ENCODE measurements around the gene LSMEM2. TPM values are rescaled to one million over a fixed set of nuclear protein-coding genes. Genes with fewer than 3 reads are reported as not detected.

The LSMEM2 gene
- total RNA-seq, 3 donors from 2014 or later (not counting 1 experiment from before 2014, with no cell fraction given) = not detected

- DNase-seq = no peak
- Mint-ChIP-seq H3K4me3 (peak overlapping the region; percentile 72), H3K9me3 (no peaks in the 10 kb centered on the region), H3K27me3 (ENCODE audit: low read depth in 2 of 2) (no peaks in the 10 kb centered on the region), H3K36me3 (no peaks in the 10 kb centered on the region), H3K27ac (peak overlapping the region; percentile 38 to 76), H3K4me1 (peaks cover 22 to 34% of the 10 kb centered on the region in 2 donors)
- H3K27ac ChIP-seq (ENCODE audit: low read length) = peak overlapping the region; percentile 14
- TF ChIP-seq, protein P1, sequence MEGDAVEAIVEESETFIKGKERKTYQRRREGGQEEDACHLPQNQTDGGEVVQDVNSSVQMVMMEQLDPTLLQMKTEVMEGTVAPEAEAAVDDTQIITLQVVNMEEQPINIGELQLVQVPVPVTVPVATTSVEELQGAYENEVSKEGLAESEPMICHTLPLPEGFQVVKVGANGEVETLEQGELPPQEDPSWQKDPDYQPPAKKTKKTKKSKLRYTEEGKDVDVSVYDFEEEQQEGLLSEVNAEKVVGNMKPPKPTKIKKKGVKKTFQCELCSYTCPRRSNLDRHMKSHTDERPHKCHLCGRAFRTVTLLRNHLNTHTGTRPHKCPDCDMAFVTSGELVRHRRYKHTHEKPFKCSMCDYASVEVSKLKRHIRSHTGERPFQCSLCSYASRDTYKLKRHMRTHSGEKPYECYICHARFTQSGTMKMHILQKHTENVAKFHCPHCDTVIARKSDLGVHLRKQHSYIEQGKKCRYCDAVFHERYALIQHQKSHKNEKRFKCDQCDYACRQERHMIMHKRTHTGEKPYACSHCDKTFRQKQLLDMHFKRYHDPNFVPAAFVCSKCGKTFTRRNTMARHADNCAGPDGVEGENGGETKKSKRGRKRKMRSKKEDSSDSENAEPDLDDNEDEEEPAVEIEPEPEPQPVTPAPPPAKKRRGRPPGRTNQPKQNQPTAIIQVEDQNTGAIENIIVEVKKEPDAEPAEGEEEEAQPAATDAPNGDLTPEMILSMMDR (IDR thresholded peaks at IDR 0.05) = no peak
- H3K4me3 ChIP-seq (ENCODE audit: low read length) = no peak overlapping the region
- no peaks in the 10 kb centered on the region for H3K9me3 ChIP-seq (ENCODE audit: control insufficient read depth, insufficient read depth, low read length)
- no peaks in the 10 kb centered on the region for H3K27me3 ChIP-seq (ENCODE audit: control insufficient read depth, insufficient read depth, low read length)
- WGBS (ENCODE audit: insufficient coverage) = 59% methylated on average over 10 of the region's 10 CpGs
- H3K36me3 ChIP-seq (ENCODE audit: control insufficient read depth, insufficient read depth, low read length) = no peaks in the 10 kb centered on the region
- ATAC-seq = no peak
- intact Hi-C loops (cut with micrococcal nuclease) = no loop called here
- H3K4me1 ChIP-seq (ENCODE audit: control insufficient read depth, insufficient read depth, low read length) = peaks cover 67% of the 10 kb centered on the region
Observed at GRCh38 chr3:50318615-50319014, 39.7 kb downstream of the LSMEM2 start.

DNA sequence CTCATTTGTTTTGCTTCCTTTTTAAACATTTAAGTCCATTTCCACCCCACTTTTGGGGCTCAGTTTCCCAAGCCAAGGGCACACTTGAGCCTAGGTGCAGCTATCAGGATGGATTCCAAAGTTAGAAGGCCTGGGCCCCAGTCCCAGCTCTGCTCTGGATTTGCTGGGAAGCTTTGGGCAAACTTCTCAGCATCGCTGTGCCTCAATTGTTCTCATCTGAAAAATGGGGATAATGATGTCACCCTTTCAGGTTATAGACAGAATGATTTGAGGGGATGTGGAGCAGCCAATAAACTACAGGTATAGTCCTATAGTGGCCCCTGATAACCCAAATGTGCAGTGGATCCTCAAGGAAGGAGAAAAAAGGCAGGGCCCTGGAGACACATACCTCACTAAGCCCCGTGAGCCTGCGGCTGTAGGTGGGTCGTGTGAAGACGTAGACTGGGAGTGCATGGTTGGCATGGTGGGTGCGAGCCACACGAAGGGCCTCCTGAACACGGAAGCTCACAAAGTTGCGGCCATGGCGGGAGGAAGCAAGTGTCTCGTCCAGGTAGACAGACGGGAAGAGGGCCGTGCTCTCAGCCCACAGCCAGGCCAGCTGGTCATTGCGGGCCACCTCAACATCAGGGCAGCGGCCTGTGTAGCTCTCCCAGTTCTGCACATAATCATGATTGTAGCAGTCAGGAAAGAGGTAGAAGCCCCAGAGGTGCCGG lies 40.5 kb downstream of the LSMEM2 start:
- no peaks in the 10 kb centered on the region for H3K9me3 ChIP-seq (ENCODE audit: control insufficient read depth, insufficient read depth, low read length)
- no peak for DNase-seq
- TF ChIP-seq, protein P1 (IDR thresholded peaks at IDR 0.05) = no peak
- H3K27me3 Mint-ChIP-seq (ENCODE audit: low read depth in 2 of 2) = no peaks in the 10 kb centered on the region
- H3K4me3 Mint-ChIP-seq = peak overlapping the region; percentile 71
- no peaks in the 10 kb centered on the region for H3K36me3 ChIP-seq (ENCODE audit: control insufficient read depth, insufficient read depth, low read length)
- H3K27ac ChIP-seq (ENCODE audit: low read length) = peak overlapping the region; percentile 14
- H3K4me3 ChIP-seq (ENCODE audit: low read length) = no peak overlapping the region
- H3K27ac Mint-ChIP-seq = peak overlapping the region; percentile 38 to 76
- intact Hi-C loops (cut with micrococcal nuclease) = no loop called here
- WGBS (ENCODE audit: insufficient coverage) = 97% methylated on average over 16 of the region's 16 CpGs
- no peak for ATAC-seq
- no peaks in the 10 kb centered on the region for H3K36me3 Mint-ChIP-seq
- H3K27me3 ChIP-seq (ENCODE audit: control insufficient read depth, insufficient read depth, low read length) = no peaks in the 10 kb centered on the region
- H3K9me3 Mint-ChIP-seq = no peaks in the 10 kb centered on the region
- peaks cover 22 to 39% of the 10 kb centered on the region in 2 donors for H3K4me1 Mint-ChIP-seq
- H3K4me1 ChIP-seq (ENCODE audit: control insufficient read depth, insufficient read depth, low read length) = peaks cover 67% of the 10 kb centered on the region

DNA sequence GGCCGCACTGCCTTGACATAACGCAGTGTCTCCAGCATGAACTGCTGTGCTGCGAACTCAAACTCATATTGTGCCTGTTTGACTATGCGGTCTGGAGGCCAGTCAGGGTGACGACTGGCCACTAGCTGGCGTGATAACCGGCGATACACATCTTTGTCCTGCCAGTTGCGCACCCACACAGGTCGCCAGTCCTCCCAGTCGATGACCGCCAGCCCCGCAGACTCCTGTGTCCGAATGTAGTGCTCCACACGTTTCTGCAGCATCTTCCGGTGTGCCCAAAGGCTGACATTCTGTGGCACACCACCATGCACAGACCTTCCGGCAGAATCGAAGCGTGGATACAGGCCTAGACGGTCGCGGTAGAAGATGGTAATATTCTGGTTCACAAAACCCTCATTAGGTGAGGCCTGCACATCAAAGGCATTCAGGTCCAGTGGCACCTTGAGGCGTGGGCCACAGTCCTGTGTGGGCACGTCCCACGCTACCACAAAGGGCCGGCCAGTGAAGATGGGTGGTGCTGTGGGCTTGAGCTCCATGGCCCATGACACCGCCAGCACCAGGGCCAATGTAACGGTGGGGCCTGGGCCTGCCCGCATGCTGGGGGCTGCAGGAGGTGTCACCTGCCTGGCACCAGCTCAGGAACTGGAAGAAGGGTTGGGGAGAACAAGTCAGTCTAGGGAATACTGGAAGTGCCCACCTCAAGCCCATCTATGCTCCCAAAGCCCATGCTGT lies 41.2 kb downstream of the LSMEM2 start:
- H3K9me3 Mint-ChIP-seq = no peaks in the 10 kb centered on the region
- peaks cover 67% of the 10 kb centered on the region for H3K4me1 ChIP-seq (ENCODE audit: control insufficient read depth, insufficient read depth, low read length)
- peak overlapping the region; percentile 66 for H3K4me3 ChIP-seq (ENCODE audit: low read length)
- peaks cover 22 to 47% of the 10 kb centered on the region in 2 donors for H3K4me1 Mint-ChIP-seq
- ATAC-seq (no peak), DNase-seq (no peak)
- no peak overlapping the region for H3K27ac ChIP-seq (ENCODE audit: low read length)
- no peaks in the 10 kb centered on the region for H3K36me3 Mint-ChIP-seq
- WGBS (ENCODE audit: insufficient coverage) = 93% methylated on average over 29 of the region's 29 CpGs
- no peaks in the 10 kb centered on the region for H3K27me3 Mint-ChIP-seq (ENCODE audit: low read depth in 2 of 2)
- H3K4me3 Mint-ChIP-seq = peak overlapping the region; percentile 93
- TF ChIP-seq, protein P1 (IDR thresholded peaks at IDR 0.05) = no peak
- H3K27ac Mint-ChIP-seq = peak overlapping the region; percentile 69 to 87
- intact Hi-C loops (cut with micrococcal nuclease) = loop anchor here (2.0 kb wide), 1 partner anchor 17 kb away; no protein-coding TSS in a partner anchor
- no peaks in the 10 kb centered on the region for H3K9me3 ChIP-seq (ENCODE audit: control insufficient read depth, insufficient read depth, low read length)
- no peaks in the 10 kb centered on the region for H3K27me3 ChIP-seq (ENCODE audit: control insufficient read depth, insufficient read depth, low read length)
- H3K36me3 ChIP-seq (ENCODE audit: control insufficient read depth, insufficient read depth, low read length) = no peaks in the 10 kb centered on the region

Measured in natural killer cell (primary cell).